Thoracic aorta (tissue), 2 donors: Measurements from ENCODE around the gene CEP55. TPM values are rescaled to one million over a fixed set of nuclear protein-coding genes. Genes with fewer than 3 reads are reported as not detected.

Source experiments
- ATAC-seq: fragments of 150-250 bp; one replicate; pipeline ENCODE4 v1.8.0; 2017; ENCODE audit warnings: low read depth; ENCODE audit not compliant: insufficient number of reproducible peaks, low FRiP score
- DNase-seq: peaks from one replicate; pipeline ENCODE4 v3.0.0-alpha.2; 2020; ENCODE audit warnings: low spot score
- H3K27ac ChIP-seq, 2 donors: fragments of 200-600 bp; sonication (generic); 1 replicate in 1 of 2; 2 replicates in 1 of 2; pipeline ENCODE4 v1.5.1; 2016; ENCODE audit warnings: mild to moderate bottlenecking in 2 of 2, moderate library complexity in 2 of 2
- H3K27me3 ChIP-seq: fragments of 200-600 bp; sonication (generic); replicated peaks from 2 replicates; pipeline ENCODE4 v1.6.0; 2016; ENCODE audit warnings: mild to moderate bottlenecking; ENCODE audit not compliant: insufficient read depth
- H3K36me3 ChIP-seq: fragments of 200-600 bp; sonication (generic); one replicate; pipeline ENCODE4 v1.5.1; 2016
- H3K4me1 ChIP-seq, 2 donors: fragments of 200-600 bp; sonication (generic); 1 replicate in 1 of 2; 2 replicates in 1 of 2; pipeline versions ENCODE4 v1.5.1 to v1.6.0; 2016; ENCODE audit warnings: low read depth in 2 of 2, mild to moderate bottlenecking in 1 of 2; ENCODE audit not compliant: control insufficient read depth in 1 of 2
- H3K4me3 ChIP-seq: fragments of 200-600 bp; sonication (generic); 2 replicates; pipeline ENCODE4 v1.5.1; 2016; ENCODE audit warnings: mild to moderate bottlenecking
- H3K9me3 ChIP-seq: fragments of 200-600 bp; sonication (generic); 2 replicates; pipeline ENCODE4 v1.5.1; 2016
- CTCF ChIP-seq: fragments of 200-600 bp; sonication (generic); IDR thresholded peaks from one replicate; pipeline ENCODE4 v1.5.1; 2019; ENCODE audit warnings: antibody characterized with exemption
- total RNA-seq, 2 donors: library from RNA; depleted of rRNA; stranded (reverse); fragments of >200 nt; gene quantifications; one replicate each; pipeline versions ENCODE4 v1.1.0 to v1.2.3, GENCODE V29; 2016

CEP55 gene
- total RNA-seq, 2 donors from 2014 or later, result 5.1 TPM; not detected in 1

DNA sequence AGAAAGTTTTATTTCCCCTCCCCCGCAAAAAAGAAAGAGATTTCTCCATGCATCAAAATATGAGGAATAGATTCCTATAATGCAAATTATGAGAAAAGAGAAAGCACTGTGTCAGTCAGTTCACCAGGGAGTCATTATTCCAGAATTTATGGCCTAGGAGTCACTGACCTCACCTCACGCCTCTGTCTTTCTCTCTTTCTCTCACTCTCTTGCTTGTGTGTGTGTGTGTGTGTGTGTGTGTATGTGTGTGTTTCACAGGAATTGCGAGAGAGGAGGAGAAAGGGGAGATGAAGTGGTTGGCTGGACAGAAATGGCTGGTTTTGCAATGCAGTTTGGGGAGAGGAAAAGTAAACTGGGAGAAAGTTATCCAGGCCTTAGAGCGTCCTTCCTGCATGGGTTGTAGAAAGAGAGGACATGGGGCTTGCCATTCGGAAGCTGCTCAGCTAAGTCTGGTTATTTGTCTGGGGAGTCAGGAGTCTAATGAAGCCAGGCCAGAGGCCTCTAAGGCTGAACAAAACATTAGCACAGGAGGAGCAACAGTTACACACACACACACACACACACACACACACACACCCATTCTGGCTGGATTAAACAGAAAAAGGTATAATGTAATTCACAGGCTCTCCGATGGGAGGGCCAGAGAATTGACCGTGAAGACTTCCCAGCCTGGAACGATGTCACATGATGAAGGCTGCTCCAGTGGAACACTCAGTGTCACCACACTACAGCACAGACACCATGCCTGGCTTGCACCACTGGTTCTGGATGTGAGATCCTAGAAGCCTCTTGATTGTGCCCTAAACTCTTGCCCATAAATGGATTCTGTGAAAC is 57.3 kb downstream of the CEP55 start:
- ATAC-seq (no peak), DNase-seq (no peak)
- no peaks in the 10 kb centered on the region for H3K9me3 ChIP-seq
- H3K4me3 ChIP-seq, result no peak overlapping the region
- TF ChIP-seq CTCF, result no peak
- no peaks in the 10 kb centered on the region for H3K4me1 ChIP-seq
- H3K36me3 ChIP-seq, result no peaks in the 10 kb centered on the region
- H3K27me3 ChIP-seq, result no peaks in the 10 kb centered on the region
- H3K27ac ChIP-seq, result no peak overlapping the region

DNA sequence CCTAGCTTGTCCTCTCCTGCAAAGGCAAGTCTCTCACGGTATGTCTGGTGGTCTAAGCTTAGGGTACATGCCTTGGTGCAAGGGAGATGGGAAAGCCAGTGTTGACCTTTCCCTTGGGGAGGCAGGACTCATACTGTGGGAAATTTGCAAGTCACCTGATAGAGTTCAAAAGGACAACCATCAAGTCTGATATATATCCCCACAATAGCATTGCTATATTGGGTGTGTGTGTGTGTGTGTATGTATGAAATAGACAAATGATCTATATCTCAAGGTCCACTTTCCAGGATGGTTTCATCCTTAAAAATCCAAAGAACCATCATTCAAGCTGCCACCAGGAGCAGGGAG is 57.9 kb downstream of the CEP55 start:
- Histone ChIP-seq H3K4me3 (no peak overlapping the region), H3K9me3 (no peaks in the 10 kb centered on the region), H3K4me1 (no peaks in the 10 kb centered on the region), H3K36me3 (no peaks in the 10 kb centered on the region), H3K27me3 (no peaks in the 10 kb centered on the region), H3K27ac (no peak overlapping the region)
- no peak for DNase-seq
- TF ChIP-seq CTCF, result no peak
- no peak for ATAC-seq

GRCh38 chr10:93554760-93555432 is 58.5 kb downstream of the CEP55 start:
- Histone ChIP-seq H3K27me3 (no peaks in the 10 kb centered on the region), H3K9me3 (no peaks in the 10 kb centered on the region), H3K27ac (no peak overlapping the region), H3K36me3 (no peaks in the 10 kb centered on the region), H3K4me3 (no peak overlapping the region), H3K4me1 (no peaks in the 10 kb centered on the region)
- ATAC-seq (no peak), DNase-seq (peak; percentile 21)
- peak; percentile 75 for TF ChIP-seq CTCF

DNA sequence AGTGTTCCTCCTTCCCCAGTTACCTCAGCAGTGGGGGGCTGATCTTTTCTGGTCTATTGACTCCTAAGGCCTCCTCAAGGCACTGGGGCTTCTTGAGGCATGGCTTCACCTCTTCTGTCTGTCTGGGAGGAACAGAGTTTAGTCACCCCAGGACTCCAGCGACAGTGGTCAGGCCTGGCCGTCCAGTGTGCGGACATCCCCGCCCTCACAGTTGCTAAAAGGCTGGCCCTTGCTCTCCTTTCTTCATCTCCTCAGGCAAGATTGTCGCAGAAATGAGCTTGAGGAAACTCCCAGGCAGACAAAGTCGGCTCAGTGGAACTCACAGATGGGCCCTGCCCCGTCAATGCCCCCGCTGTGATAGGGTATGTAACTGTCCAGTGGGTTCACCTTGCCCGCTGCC is 63.1 kb downstream of the CEP55 start:
- DNase-seq (no peak), ATAC-seq (no peak)
- Histone ChIP-seq H3K27ac (no peak overlapping the region), H3K4me1 (no peaks in the 10 kb centered on the region), H3K27me3 (no peaks in the 10 kb centered on the region), H3K4me3 (no peak overlapping the region), H3K36me3 (no peaks in the 10 kb centered on the region), H3K9me3 (no peaks in the 10 kb centered on the region)
- TF ChIP-seq CTCF, result no peak

DNA sequence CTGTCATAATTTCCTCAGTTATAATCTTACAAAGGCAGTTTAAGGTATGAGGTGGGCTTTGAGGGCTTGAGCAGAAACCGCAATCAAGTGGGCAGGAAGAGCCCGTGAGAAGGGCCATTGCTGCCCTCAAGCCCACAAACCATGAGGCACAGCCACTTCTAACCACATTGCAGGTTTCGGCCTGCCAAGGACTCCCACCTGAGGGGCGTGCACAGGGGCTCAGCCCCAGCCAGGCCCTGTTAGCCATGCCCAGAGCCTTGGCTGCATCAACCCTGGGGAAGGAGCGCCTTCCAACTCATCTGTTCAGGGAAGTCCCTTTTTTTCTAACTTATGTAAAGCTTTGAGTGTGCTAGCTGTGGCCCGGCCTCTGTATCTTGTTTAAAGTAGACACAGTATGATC is 64.1 kb downstream of the CEP55 start:
- no peak overlapping the region for H3K27ac ChIP-seq
- no peak for DNase-seq
- H3K4me1 ChIP-seq, result no peaks in the 10 kb centered on the region
- ATAC-seq, result no peak
- H3K36me3 ChIP-seq, result no peaks in the 10 kb centered on the region
- no peak for TF ChIP-seq CTCF
- H3K9me3 ChIP-seq, result no peaks in the 10 kb centered on the region
- no peaks in the 10 kb centered on the region for H3K27me3 ChIP-seq
- H3K4me3 ChIP-seq, result no peak overlapping the region
